ENCODE data around the gene SLC36A4. TPM values are rescaled to one million over a fixed set of nuclear protein-coding genes. Genes with fewer than 3 reads are reported as not detected.
"Not testable (repeated sequence)": the region's sequence is repeated elsewhere in the genome, so short reads cannot be mapped to it uniquely, and the experiment has no call there.

Gene SLC36A4
- 6.8 TPM for total RNA-seq

- Histone ChIP-seq H3K9me3 (ENCODE audit: control insufficient read depth in 3 of 3, low read length in 3 of 3) (no peaks in the 10 kb centered on the region), H3K4me1 (ENCODE audit: control insufficient read depth in 3 of 3, insufficient read depth in 3 of 3, low read length in 3 of 3) (peaks cover 0 to 5% (median 0%) of the 10 kb centered on the region in 3 donors), H3K4me3 (ENCODE audit: low read length in 3 of 3) (peak within 1 kb of the TSS; percentile 68 to 84 (median 78)), H3K36me3 (ENCODE audit: control insufficient read depth in 3 of 3, insufficient read depth in 3 of 3, low read length in 3 of 3) (no peaks in the 10 kb centered on the region), H3K27ac (ENCODE audit: low read depth, low read length) (peak within 1 kb of the TSS; percentile 83), H3K9ac (ENCODE audit: low read depth in 1 of 3, low read length in 3 of 3) (peak within 1 kb of the TSS; percentile 58 to 83 (median 82)), H3K27me3 (ENCODE audit: control insufficient read depth in 3 of 3, insufficient read depth in 3 of 3, low read length in 3 of 3) (no peaks in the 10 kb centered on the region)
Measured at GRCh38 chr11:93197380-93198214, at the start of gene SLC36A4. SLC36A4 (minus strand) TSS chr11:93197991; CDS start chr11:93197832, 159 bp downstream.

DNA sequence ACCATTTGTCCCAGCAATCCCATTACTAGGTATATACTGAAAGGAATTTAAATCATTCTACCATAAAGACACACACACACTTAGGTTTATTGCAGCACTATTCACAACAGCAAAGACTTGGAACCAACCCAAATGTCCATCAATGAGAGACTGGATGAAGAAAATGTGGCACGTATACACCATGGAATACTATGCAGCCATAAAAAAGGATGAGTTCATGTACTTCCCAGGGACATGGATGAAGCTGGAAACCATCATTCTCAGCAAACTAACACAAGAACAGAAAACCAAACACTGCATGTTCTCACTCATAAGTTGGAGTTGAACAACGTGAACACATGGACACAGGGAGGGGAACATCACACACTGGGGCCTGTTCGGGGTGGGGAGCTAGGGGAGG, 49.0 kb upstream of the SLC36A4 start:
- not testable (repeated sequence) for H3K4me3 ChIP-seq (ENCODE audit: low read length in 3 of 3); H3K9ac ChIP-seq (ENCODE audit: low read depth in 1 of 3, low read length in 3 of 3); H3K27me3 ChIP-seq (ENCODE audit: control insufficient read depth in 3 of 3, insufficient read depth in 3 of 3, low read length in 3 of 3); H3K9me3 ChIP-seq (ENCODE audit: control insufficient read depth in 3 of 3, low read length in 3 of 3); H3K27ac ChIP-seq (ENCODE audit: low read depth, low read length); H3K36me3 ChIP-seq (ENCODE audit: control insufficient read depth in 3 of 3, insufficient read depth in 3 of 3, low read length in 3 of 3); H3K4me1 ChIP-seq (ENCODE audit: control insufficient read depth in 3 of 3, insufficient read depth in 3 of 3, low read length in 3 of 3)

GRCh38 chr11:93244018-93244417, 46.2 kb upstream of the SLC36A4 start:
- no peak overlapping the region for H3K27ac ChIP-seq (ENCODE audit: low read depth, low read length)
- no peaks in the 10 kb centered on the region for H3K4me1 ChIP-seq (ENCODE audit: control insufficient read depth in 3 of 3, insufficient read depth in 3 of 3, low read length in 3 of 3)
- no peak overlapping the region for H3K9ac ChIP-seq (ENCODE audit: low read depth in 1 of 3, low read length in 3 of 3)
- no peaks in the 10 kb centered on the region for H3K36me3 ChIP-seq (ENCODE audit: control insufficient read depth in 3 of 3, insufficient read depth in 3 of 3, low read length in 3 of 3)
- H3K4me3 ChIP-seq (ENCODE audit: low read length in 3 of 3) = no peak overlapping the region
- no peaks in the 10 kb centered on the region for H3K27me3 ChIP-seq (ENCODE audit: control insufficient read depth in 3 of 3, insufficient read depth in 3 of 3, low read length in 3 of 3)
- H3K9me3 ChIP-seq (ENCODE audit: control insufficient read depth in 3 of 3, low read length in 3 of 3) = no peaks in the 10 kb centered on the region

GRCh38 chr11:93239966-93240365, 42.2 kb upstream of the SLC36A4 start:
- Histone ChIP-seq H3K27ac (ENCODE audit: low read depth, low read length) (no peak overlapping the region), H3K9ac (ENCODE audit: low read depth in 1 of 3, low read length in 3 of 3) (no peak overlapping the region), H3K4me3 (ENCODE audit: low read length in 3 of 3) (no peak overlapping the region), H3K27me3 (ENCODE audit: control insufficient read depth in 3 of 3, insufficient read depth in 3 of 3, low read length in 3 of 3) (no peaks in the 10 kb centered on the region), H3K36me3 (ENCODE audit: control insufficient read depth in 3 of 3, insufficient read depth in 3 of 3, low read length in 3 of 3) (no peaks in the 10 kb centered on the region), H3K4me1 (ENCODE audit: control insufficient read depth in 3 of 3, insufficient read depth in 3 of 3, low read length in 3 of 3) (no peaks in the 10 kb centered on the region), H3K9me3 (ENCODE audit: control insufficient read depth in 3 of 3, low read length in 3 of 3) (no peaks in the 10 kb centered on the region)

DNA sequence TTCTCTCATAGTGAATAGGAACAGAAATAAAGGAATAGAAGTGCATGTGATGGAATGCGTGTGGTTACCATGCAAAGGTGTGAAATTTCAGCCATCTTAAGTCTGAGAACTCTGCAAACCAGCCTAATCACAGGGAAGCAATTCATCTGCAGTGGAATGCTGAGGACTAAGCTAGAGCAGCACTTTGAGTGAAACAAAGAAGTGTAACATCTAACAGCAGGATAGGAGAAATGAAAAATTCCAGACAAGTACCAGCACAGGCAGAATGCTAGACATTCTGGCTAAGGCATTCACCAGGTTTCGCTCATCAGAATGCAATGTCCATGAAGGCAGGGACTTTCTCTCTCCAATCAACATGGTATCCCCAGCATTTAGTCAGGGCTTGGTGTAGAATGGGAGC, 41.2 kb upstream of the SLC36A4 start:
- Histone ChIP-seq H3K9ac (ENCODE audit: low read depth in 1 of 3, low read length in 3 of 3) (no peak overlapping the region), H3K4me1 (ENCODE audit: control insufficient read depth in 3 of 3, insufficient read depth in 3 of 3, low read length in 3 of 3) (no peaks in the 10 kb centered on the region), H3K4me3 (ENCODE audit: low read length in 3 of 3) (no peak overlapping the region), H3K36me3 (ENCODE audit: control insufficient read depth in 3 of 3, insufficient read depth in 3 of 3, low read length in 3 of 3) (no peaks in the 10 kb centered on the region), H3K27ac (ENCODE audit: low read depth, low read length) (no peak overlapping the region), H3K9me3 (ENCODE audit: control insufficient read depth in 3 of 3, low read length in 3 of 3) (no peaks in the 10 kb centered on the region), H3K27me3 (ENCODE audit: control insufficient read depth in 3 of 3, insufficient read depth in 3 of 3, low read length in 3 of 3) (peaks cover 0 to 4% (median 0%) of the 10 kb centered on the region in 3 donors)

DNA sequence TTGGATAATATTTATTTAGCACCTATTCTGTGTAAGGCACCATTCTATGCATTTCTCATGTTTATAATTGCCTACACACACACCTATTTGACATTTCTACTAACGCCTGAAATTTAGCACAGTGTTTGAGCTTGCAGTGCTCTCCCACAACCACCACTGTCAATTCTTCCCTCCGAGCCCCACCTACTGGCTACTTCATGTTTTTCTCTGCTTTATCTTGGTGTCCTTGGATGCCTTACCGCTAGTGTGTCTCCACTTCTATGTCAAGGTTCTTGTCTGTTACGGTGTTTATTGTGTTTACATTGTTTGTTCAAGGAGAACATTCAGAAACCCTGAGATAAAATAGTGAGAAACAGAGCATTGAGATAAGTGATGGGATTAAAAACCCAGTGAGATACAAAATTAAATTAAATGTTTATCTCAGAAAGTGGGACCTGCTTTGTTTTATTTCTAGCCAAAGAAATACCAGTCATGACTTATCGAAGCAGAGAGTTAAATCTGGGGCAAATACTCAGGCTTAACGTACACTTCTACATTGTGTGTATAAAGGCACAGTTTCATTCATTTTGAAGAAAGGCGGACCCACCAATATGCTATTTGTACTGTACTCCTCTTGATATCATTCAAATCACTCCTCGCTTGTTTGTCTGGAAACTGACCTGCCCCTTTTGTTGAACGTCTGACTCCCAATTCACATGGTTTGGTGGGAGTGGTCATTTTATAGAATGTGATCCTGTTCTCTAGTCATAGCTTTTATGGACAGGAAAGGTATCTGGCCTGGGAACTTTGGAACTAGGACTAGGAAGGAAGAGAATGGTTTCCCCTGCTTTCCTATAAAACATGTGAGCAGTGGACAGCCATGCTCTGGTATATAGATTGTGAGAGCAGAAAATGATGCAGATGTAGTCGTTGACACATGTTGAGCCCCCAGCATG, 39.2 kb upstream of the SLC36A4 start:
- no peak overlapping the region for H3K9ac ChIP-seq (ENCODE audit: low read depth in 1 of 3, low read length in 3 of 3)
- H3K27me3 ChIP-seq (ENCODE audit: control insufficient read depth in 3 of 3, insufficient read depth in 3 of 3, low read length in 3 of 3) = peaks cover 0 to 4% (median 0%) of the 10 kb centered on the region in 3 donors
- no peaks in the 10 kb centered on the region for H3K4me1 ChIP-seq (ENCODE audit: control insufficient read depth in 3 of 3, insufficient read depth in 3 of 3, low read length in 3 of 3)
- no peak overlapping the region for H3K27ac ChIP-seq (ENCODE audit: low read depth, low read length)
- H3K9me3 ChIP-seq (ENCODE audit: control insufficient read depth in 3 of 3, low read length in 3 of 3) = no peaks in the 10 kb centered on the region
- H3K4me3 ChIP-seq (ENCODE audit: low read length in 3 of 3) = no peak overlapping the region
- H3K36me3 ChIP-seq (ENCODE audit: control insufficient read depth in 3 of 3, insufficient read depth in 3 of 3, low read length in 3 of 3) = no peaks in the 10 kb centered on the region

GRCh38 chr11:93234602-93235207, 36.9 kb upstream of the SLC36A4 start:
- Histone ChIP-seq H3K27ac (ENCODE audit: low read depth, low read length) (no peak overlapping the region), H3K4me1 (ENCODE audit: control insufficient read depth in 3 of 3, insufficient read depth in 3 of 3, low read length in 3 of 3) (no peaks in the 10 kb centered on the region), H3K9me3 (ENCODE audit: control insufficient read depth in 3 of 3, low read length in 3 of 3) (no peaks in the 10 kb centered on the region), H3K9ac (ENCODE audit: low read depth in 1 of 3, low read length in 3 of 3) (no peak overlapping the region), H3K36me3 (ENCODE audit: control insufficient read depth in 3 of 3, insufficient read depth in 3 of 3, low read length in 3 of 3) (no peaks in the 10 kb centered on the region), H3K4me3 (ENCODE audit: low read length in 3 of 3) (no peak overlapping the region), H3K27me3 (ENCODE audit: control insufficient read depth in 3 of 3, insufficient read depth in 3 of 3, low read length in 3 of 3) (peaks cover 0 to 4% (median 0%) of the 10 kb centered on the region in 3 donors)

DNA sequence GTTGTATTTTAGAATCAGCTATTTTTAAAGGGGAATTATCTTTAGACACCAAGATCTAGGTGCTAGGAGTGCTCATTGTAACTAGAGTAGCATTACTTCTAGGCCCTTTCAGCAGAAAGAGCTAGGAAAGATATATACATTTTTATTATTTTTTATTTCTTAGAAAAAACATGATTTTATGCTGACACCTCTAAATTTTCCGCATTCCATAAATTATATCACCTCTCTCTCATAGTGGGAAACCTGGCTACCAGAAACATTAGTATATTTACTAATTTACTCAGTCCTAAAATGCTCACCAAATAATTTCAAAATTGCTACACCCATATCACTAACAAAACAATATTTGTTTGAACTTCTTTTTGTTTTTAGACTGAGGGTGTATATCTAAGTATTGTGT, 32.1 kb upstream of the SLC36A4 start:
- Histone ChIP-seq H3K4me3 (ENCODE audit: low read length in 3 of 3) (no peak overlapping the region), H3K4me1 (ENCODE audit: control insufficient read depth in 3 of 3, insufficient read depth in 3 of 3, low read length in 3 of 3) (no peaks in the 10 kb centered on the region), H3K9me3 (ENCODE audit: control insufficient read depth in 3 of 3, low read length in 3 of 3) (no peaks in the 10 kb centered on the region), H3K27ac (ENCODE audit: low read depth, low read length) (no peak overlapping the region), H3K9ac (ENCODE audit: low read depth in 1 of 3, low read length in 3 of 3) (no peak overlapping the region), H3K36me3 (ENCODE audit: control insufficient read depth in 3 of 3, insufficient read depth in 3 of 3, low read length in 3 of 3) (no peaks in the 10 kb centered on the region), H3K27me3 (ENCODE audit: control insufficient read depth in 3 of 3, insufficient read depth in 3 of 3, low read length in 3 of 3) (peaks cover 0 to 4% (median 0%) of the 10 kb centered on the region in 3 donors)

GRCh38 chr11:93225662-93226061, 27.9 kb upstream of the SLC36A4 start:
- Histone ChIP-seq H3K27me3 (ENCODE audit: control insufficient read depth in 3 of 3, insufficient read depth in 3 of 3, low read length in 3 of 3) (peaks cover 0 to 3% (median 0%) of the 10 kb centered on the region in 3 donors), H3K4me3 (ENCODE audit: low read length in 3 of 3) (no peak overlapping the region), H3K27ac (ENCODE audit: low read depth, low read length) (no peak overlapping the region), H3K36me3 (ENCODE audit: control insufficient read depth in 3 of 3, insufficient read depth in 3 of 3, low read length in 3 of 3) (no peaks in the 10 kb centered on the region), H3K9ac (ENCODE audit: low read depth in 1 of 3, low read length in 3 of 3) (peak overlapping the region in 1 of 3 donors; percentile 47), H3K4me1 (ENCODE audit: control insufficient read depth in 3 of 3, insufficient read depth in 3 of 3, low read length in 3 of 3) (no peaks in the 10 kb centered on the region), H3K9me3 (ENCODE audit: control insufficient read depth in 3 of 3, low read length in 3 of 3) (no peaks in the 10 kb centered on the region)

All from skeletal muscle tissue (tissue), 4 donors.